Activated naive CD8-positive, alpha-beta T cell treated with anti-CD3 and anti-CD28 coated beads for 36 hours (primary cell): Measurements from ENCODE around the gene SLC2A10. TPM values are rescaled to one million over a fixed set of nuclear protein-coding genes. Genes with fewer than 3 reads are reported as not detected.

Source experiments
- DNase-seq: peaks from one replicate; pipeline ENCODE4 v3.0.0; 2021
- H3K27ac Mint-ChIP-seq: one replicate; pipeline ENCODE4 v1.8.0; 2022; ENCODE audit warnings: mild to moderate bottlenecking, moderate library complexity, mixed read lengths
- H3K27me3 Mint-ChIP-seq: one replicate; pipeline ENCODE4 v1.8.0; 2022; ENCODE audit warnings: mild to moderate bottlenecking, mixed read lengths
- H3K36me3 Mint-ChIP-seq: one replicate; pipeline ENCODE4 v1.8.0; 2021; ENCODE audit warnings: mild to moderate bottlenecking, mixed read lengths
- H3K4me1 Mint-ChIP-seq: one replicate; pipeline ENCODE4 v1.8.0; 2021; ENCODE audit warnings: mixed read lengths
- H3K4me3 Mint-ChIP-seq: one replicate; pipeline ENCODE4 v1.8.0; 2022; ENCODE audit warnings: mild to moderate bottlenecking, moderate library complexity, mixed read lengths
- H3K9me3 Mint-ChIP-seq: one replicate; pipeline ENCODE4 v1.8.0; 2022; ENCODE audit warnings: mixed read lengths
- total RNA-seq, 2 experiments: library from RNA; stranded (reverse); gene quantifications; one replicate each; pipeline ENCODE4 v1.2.3, GENCODE V29; 2021

SLC2A10 gene
- total RNA-seq, 2 experiments from 2014 or later, result 0.06 to 0.08 TPM

DNA sequence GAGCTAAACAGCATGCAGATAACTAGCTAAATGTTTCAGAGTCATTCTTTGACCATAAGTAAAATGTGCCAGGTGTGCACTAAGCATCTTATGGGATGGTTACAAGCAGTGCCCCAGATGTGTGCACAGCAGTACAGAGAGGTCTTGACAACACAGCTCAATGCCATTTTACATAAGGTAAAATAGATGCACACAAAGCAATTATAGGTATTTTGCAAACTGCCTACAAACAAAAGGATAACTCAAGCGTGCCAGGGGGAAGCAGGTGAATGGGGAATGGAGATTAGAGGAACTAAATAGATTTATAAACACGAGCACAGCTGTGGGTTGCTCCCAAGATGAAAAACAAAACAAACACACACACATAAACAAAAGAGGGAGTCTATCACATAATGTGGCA lies 64.8 kb downstream of the SLC2A10 start:
- Mint-ChIP-seq H3K36me3 (no peaks in the 10 kb centered on the region), H3K27ac (no peak overlapping the region), H3K4me1 (no peaks in the 10 kb centered on the region), H3K4me3 (no peak overlapping the region), H3K9me3 (no peaks in the 10 kb centered on the region), H3K27me3 (peaks cover 24% of the 10 kb centered on the region)
- no peak for DNase-seq

DNA sequence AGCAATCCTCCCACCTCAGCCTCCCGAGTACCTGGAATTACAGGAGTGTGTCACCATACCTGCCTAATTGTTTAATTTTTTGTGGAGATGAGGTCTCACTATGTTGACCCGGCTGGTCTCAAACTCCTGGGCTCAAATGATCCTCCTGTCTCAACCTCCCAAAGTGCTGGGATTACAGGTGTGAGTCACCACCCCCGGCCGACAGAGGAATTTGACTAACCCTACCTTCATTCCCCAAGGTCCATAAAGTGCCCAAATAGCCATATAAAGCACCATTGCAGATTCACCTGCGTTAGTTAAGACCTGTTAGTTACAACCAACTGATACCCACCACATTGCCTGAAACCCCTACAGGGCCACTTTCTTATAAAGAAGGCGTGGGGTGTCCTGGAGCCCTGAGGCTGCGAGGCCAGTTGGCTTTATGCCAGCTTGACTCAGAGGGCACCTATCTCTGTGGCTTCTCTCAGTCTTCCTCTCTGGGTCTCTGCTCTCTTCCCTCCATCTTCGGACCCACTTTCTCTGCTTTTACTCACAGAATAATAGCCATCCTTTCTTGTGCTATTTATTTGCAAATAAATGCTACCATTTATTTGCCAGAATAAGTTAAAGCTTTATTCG lies 65.6 kb downstream of the SLC2A10 start:
- Mint-ChIP-seq H3K27me3 (peaks cover 24% of the 10 kb centered on the region), H3K4me3 (no peak overlapping the region), H3K9me3 (no peaks in the 10 kb centered on the region), H3K4me1 (no peaks in the 10 kb centered on the region), H3K36me3 (no peaks in the 10 kb centered on the region), H3K27ac (no peak overlapping the region)
- DNase-seq, result no peak

DNA sequence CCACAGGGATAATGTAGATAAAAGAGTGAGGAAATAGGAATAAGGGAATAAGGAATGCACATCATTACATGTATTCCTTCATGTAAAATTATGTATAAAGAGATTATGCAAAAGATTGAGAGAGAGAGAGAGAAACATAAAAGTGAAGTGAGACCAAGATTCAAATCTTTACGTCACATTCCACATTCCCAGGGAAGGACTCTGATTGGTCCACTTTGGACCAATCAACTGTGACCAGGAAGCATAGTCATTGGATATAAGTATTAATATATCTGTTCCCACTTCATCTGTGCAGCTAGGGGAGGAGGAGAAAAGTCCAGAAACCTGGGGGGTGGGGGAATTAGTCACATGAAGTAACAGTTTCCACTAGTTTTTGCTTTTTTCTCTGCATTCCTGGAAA lies 66.4 kb downstream of the SLC2A10 start:
- H3K27ac Mint-ChIP-seq, result no peak overlapping the region
- no peaks in the 10 kb centered on the region for H3K4me1 Mint-ChIP-seq
- H3K27me3 Mint-ChIP-seq, result peaks cover 24% of the 10 kb centered on the region
- H3K9me3 Mint-ChIP-seq, result no peaks in the 10 kb centered on the region
- no peak overlapping the region for H3K4me3 Mint-ChIP-seq
- H3K36me3 Mint-ChIP-seq, result no peaks in the 10 kb centered on the region
- no peak for DNase-seq

DNA sequence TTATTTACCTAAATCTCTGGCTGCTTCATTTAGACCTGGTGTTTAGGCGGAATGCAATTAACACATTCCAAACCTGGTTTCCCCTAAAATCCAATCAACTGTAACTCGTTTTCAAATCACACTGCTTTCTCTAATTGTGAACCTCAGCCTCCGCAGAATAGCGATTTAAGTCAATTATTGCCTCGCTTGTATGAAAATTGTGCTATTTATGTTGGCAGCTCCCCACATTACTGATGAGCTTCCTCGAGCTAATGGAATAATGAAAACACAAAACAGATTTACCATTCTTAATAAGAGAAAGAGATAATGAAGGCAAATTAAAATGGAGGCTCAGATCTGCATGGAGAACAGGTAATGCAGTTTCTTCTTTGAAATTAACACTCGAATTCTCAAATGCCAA lies 67.9 kb downstream of the SLC2A10 start:
- no peak overlapping the region for H3K4me3 Mint-ChIP-seq
- peaks cover 24% of the 10 kb centered on the region for H3K27me3 Mint-ChIP-seq
- no peaks in the 10 kb centered on the region for H3K9me3 Mint-ChIP-seq
- H3K36me3 Mint-ChIP-seq, result no peaks in the 10 kb centered on the region
- no peak for DNase-seq
- no peak overlapping the region for H3K27ac Mint-ChIP-seq
- H3K4me1 Mint-ChIP-seq, result no peaks in the 10 kb centered on the region

DNA sequence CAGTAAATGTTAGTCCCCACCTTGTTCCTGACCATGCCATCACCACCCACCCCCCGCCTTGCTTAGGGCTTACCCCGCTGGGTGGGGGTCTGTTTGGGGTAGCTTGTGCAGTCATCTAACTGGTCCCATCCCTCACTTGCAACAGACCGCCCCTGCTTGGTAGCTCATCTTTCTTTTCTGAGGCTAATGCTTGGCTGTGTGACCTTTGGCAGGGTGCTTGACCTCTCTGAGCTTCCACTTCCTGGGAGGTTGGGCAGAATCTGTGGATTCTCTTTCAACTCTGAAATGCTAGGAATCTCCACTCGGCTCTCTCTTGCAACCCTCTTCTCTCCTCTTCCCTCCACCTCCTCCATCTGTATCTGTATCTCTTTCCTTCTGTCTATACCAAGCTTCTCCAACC lies 70.4 kb downstream of the SLC2A10 start:
- Mint-ChIP-seq H3K4me1 (no peaks in the 10 kb centered on the region), H3K36me3 (no peaks in the 10 kb centered on the region), H3K27ac (no peak overlapping the region), H3K9me3 (no peaks in the 10 kb centered on the region), H3K4me3 (no peak overlapping the region), H3K27me3 (peaks cover 16% of the 10 kb centered on the region)
- no peak for DNase-seq

- Mint-ChIP-seq H3K27ac (no peak overlapping the region), H3K4me3 (no peak overlapping the region), H3K4me1 (no peaks in the 10 kb centered on the region), H3K27me3 (peaks cover 6% of the 10 kb centered on the region), H3K36me3 (no peaks in the 10 kb centered on the region), H3K9me3 (no peaks in the 10 kb centered on the region)
- no peak for DNase-seq
Observed at GRCh38 chr20:46784436-46785127, 75.1 kb downstream of the SLC2A10 start.

Other genes with a start within 250 kb of the SLC2A10 start
- 1 to 10 TPM; 5.1 to 5.8 TPM for gene ZNF334, start 196.1 kb upstream of the SLC2A10 start, total RNA-seq
- not detected for gene OCSTAMP, start 159.0 kb upstream of the SLC2A10 start, total RNA-seq
- not detected for gene SLC13A3, start 58.2 kb upstream of the SLC2A10 start, total RNA-seq
- 10 to 100 TPM; 13.4 to 13.6 TPM for gene TP53RK, start 20.2 kb upstream of the SLC2A10 start, total RNA-seq
- not detected for gene EYA2, start 185.2 kb downstream of the SLC2A10 start, total RNA-seq